ENCODE data around the gene CSNK1A1.

GRCh38 chr5:149567226-149567625 lies 16.0 kb upstream of the CSNK1A1 start:
- no peak for TF ChIP-seq POLR2AphosphoS5 (IDR thresholded peaks at IDR 0.05)
- TF ChIP-seq POLR2A (IDR thresholded peaks at IDR 0.05) = no peak
- no peak for TF ChIP-seq CTCF (IDR thresholded peaks at IDR 0.05)
